GM21825 (cell line): ENCODE results near the gene MAPK1IP1L.
A peak's percentile ranks its signal among the peaks of the same experiment; 100 is the strongest.
"Not testable (repeated sequence)": the region's sequence is repeated elsewhere in the genome, so short reads cannot be mapped to it uniquely, and the experiment has no call there.

Source experiments
- ATAC-seq: cut with Tn5 transposase; IDR thresholded peaks from one replicate; pipeline ENCODE4 v1.9.1; 2021; ENCODE audit warnings: mild to moderate bottlenecking, moderate library complexity; ENCODE audit not compliant: unreplicated experiment

The MAPK1IP1L gene

DNA sequence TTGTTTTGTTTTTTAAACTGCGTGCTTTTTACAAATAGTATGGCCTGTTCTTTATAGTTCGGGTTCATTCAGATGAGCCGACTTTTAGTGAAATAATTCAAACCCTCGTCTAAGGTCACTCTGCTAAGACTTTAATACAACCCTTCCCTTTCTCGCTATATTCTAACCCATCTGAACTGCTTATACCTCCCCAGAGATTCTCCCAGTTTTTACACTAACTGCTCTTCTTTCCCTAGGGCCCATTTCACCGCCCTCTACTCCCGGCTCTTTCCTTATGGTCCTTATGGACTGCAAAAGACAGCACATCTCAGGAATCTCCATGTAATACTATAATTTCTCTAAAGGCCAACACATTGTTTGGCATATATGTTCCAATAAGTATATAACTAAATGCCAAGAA lies 2.1 kb downstream of the MAPK1IP1L start:
- no peak for ATAC-seq

GRCh38 chr14:55054098-55054497 lies 2.7 kb downstream of the MAPK1IP1L start:
- no peak for ATAC-seq

GRCh38 chr14:55057919-55058318 lies 6.5 kb downstream of the MAPK1IP1L start:
- no peak for ATAC-seq

GRCh38 chr14:55059333-55059732 lies 7.9 kb downstream of the MAPK1IP1L start:
- no peak for ATAC-seq

- no peak for ATAC-seq
These were observed 11.3 kb downstream of the MAPK1IP1L start for GRCh38 chr14:55062517-55063351.

GRCh38 chr14:55064896-55065295 lies 13.4 kb downstream of the MAPK1IP1L start:
- ATAC-seq = not testable (repeated sequence)

GRCh38 chr14:55065411-55065810 lies 14.0 kb downstream of the MAPK1IP1L start:
- no peak for ATAC-seq

- no peak for ATAC-seq
These were observed 14.8 kb downstream of the MAPK1IP1L start for GRCh38 chr14:55066223-55066622.

GRCh38 chr14:55070981-55071411 lies 19.5 kb downstream of the MAPK1IP1L start:
- no peak for ATAC-seq

- peak; percentile 45 for ATAC-seq
These were observed 20.6 kb downstream of the MAPK1IP1L start for GRCh38 chr14:55071870-55072640.

DNA sequence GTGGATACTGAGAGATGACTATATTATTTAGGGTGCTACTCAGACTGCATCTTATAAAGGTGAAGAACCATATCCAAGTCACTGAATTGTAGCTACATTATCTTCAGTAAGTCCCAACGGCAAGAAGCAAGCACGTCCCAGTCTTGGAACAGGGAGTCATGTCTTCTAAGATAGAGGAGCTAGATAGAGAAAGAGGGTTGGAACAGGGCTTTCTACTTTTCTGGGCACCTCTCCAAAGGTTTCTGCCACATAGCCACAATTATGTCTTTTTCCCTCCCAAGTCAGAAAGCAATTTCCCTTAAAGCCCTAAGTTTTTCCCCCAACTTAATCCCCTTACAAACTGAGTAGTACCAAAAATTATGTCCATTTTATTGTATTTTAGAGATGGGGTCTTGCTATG lies 22.4 kb downstream of the MAPK1IP1L start:
- ATAC-seq = no peak

GRCh38 chr14:55074662-55075061 lies 23.2 kb downstream of the MAPK1IP1L start:
- peak; percentile 46 for ATAC-seq

GRCh38 chr14:55075628-55076175 lies 24.3 kb downstream of the MAPK1IP1L start:
- no peak for ATAC-seq

- no peak for ATAC-seq
These were observed 26.0 kb downstream of the MAPK1IP1L start for GRCh38 chr14:55077170-55078151.

DNA sequence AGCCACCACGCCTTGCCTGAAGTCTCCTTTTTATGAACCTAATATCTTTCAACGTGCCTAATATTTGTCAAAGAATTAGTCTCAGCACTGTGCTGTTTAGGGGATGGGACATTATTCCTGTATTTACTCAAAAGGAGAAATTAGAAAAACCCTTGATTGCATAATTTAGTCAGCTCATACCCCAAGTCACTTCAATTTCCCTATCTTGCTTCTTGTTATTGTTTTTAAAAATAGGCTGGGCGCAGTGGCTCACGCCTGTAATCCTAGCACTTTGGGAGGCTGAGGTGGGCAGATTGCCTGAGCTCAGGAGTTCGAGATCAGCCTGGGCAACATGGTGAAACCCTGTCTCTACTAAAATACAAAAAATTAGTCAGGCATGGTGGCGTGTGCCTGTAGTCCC lies 28.5 kb downstream of the MAPK1IP1L start:
- not testable (repeated sequence) for ATAC-seq

DNA sequence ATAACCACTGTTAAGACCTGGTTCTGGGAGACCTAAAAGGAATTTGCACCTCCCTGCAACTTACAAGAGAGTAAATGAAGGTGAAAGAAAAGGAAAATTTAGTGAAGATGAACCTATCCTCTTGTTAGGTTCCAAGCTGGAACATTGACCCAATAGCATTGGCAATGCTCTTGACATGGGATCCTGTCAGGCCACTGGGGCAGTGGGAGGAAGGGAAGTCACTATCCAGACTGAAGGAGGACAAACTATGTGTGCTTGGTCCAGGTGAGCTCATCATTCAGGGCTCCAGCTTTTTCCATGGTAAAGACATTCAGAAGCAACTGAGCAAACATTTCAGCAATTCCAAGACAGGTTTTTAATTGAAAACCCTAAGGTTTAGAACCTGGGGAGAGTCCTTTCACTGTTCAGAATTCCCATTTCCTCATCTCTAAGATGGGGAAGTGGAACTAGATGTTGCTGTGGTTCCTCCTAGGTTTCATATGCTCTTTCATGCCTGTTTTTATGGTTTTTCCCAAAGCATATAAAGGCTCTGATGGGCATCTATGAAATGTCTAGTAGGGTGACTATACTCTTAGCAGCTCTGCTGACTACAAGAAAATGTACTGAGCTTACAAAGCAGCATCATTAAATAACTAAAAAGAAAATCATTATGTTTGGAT lies 33.1 kb downstream of the MAPK1IP1L start:
- no peak for ATAC-seq

- no peak for ATAC-seq
These were observed 33.7 kb downstream of the MAPK1IP1L start for GRCh38 chr14:55085060-55085660.

DNA sequence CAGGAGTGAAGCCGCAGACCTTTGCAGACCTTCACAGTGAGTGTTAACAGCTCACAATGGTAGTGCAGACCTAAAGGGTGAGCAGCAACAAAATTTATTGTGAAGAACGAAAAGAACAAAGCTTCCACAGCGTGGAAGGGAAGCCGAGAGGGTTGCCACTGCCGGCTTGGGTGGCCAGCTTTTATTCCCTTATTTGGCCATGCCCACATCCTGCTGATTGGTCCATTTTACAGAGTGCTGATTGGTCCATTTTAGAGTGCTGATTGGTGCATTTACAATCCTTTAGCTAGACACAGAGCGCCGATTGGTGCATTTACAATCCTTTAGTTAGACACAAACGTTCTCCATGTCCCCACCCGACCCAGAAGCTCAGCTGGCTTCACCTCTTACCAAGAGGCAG lies 35.5 kb downstream of the MAPK1IP1L start:
- ATAC-seq = no peak

GRCh38 chr14:55088356-55088755 lies 36.9 kb downstream of the MAPK1IP1L start:
- ATAC-seq = no peak

DNA sequence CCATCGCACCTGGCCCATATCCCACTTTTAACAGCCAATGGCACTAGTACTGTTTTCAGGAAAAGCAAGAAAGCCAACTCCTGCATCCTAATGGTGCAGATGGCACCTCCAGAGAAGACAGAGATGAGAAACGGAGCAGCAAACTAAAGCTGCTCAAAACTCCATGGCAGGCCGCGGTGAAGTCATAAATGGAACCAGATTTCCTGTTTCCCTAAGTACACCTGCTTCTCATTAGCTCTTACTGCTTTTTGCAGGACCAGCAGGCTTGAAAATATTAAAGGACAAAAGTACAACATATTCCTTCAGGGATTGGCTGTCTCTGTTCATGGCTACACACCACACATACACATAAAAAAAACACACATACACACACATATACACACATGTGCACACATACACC lies 40.9 kb downstream of the MAPK1IP1L start:
- no peak for ATAC-seq
